ENCODE measurements around the gene MKNK2. TPM values are rescaled to one million over a fixed set of nuclear protein-coding genes. Genes with fewer than 3 reads are reported as not detected.

The MKNK2 gene
- total RNA-seq, 4 donors from 2014 or later, result 126 to 265 (median 152) TPM

GRCh38 chr19:2047449-2048103 is 3.5 kb downstream of the MKNK2 start:
- H3K27ac ChIP-seq, result peak overlapping the region; percentile 99
- H3K4me3 ChIP-seq, result peak overlapping the region in 3 of 4 donors; percentile 1 to 99 (median 96)
- peaks cover 0 to 84% (median 80%) of the 10 kb centered on the region in 4 donors for H3K4me1 ChIP-seq
- no peak for DNase-seq (ENCODE audit: low spot score in 2 of 2)
- TF ChIP-seq, protein P1, sequence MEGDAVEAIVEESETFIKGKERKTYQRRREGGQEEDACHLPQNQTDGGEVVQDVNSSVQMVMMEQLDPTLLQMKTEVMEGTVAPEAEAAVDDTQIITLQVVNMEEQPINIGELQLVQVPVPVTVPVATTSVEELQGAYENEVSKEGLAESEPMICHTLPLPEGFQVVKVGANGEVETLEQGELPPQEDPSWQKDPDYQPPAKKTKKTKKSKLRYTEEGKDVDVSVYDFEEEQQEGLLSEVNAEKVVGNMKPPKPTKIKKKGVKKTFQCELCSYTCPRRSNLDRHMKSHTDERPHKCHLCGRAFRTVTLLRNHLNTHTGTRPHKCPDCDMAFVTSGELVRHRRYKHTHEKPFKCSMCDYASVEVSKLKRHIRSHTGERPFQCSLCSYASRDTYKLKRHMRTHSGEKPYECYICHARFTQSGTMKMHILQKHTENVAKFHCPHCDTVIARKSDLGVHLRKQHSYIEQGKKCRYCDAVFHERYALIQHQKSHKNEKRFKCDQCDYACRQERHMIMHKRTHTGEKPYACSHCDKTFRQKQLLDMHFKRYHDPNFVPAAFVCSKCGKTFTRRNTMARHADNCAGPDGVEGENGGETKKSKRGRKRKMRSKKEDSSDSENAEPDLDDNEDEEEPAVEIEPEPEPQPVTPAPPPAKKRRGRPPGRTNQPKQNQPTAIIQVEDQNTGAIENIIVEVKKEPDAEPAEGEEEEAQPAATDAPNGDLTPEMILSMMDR (IDR thresholded peaks at IDR 0.05), result no peak
- no peak for TF ChIP-seq EP300 (IDR thresholded peaks at IDR 0.05)
- TF ChIP-seq POLR2A (IDR thresholded peaks at IDR 0.05), result no peak
- peaks cover 0 to 47% (median 14%) of the 10 kb centered on the region in 3 donors for H3K36me3 ChIP-seq
- no peaks in the 10 kb centered on the region for H3K27me3 ChIP-seq
- no peaks in the 10 kb centered on the region for H3K9me3 ChIP-seq
- WGBS, 2 donors, result 58 to 63% methylated on average over 19 to 22 of the region's 22 CpGs

- H3K27ac ChIP-seq, result peak overlapping the region; percentile 99
- peaks cover 0 to 51% (median 15%) of the 10 kb centered on the region in 3 donors for H3K36me3 ChIP-seq
- H3K4me3 ChIP-seq, result peak overlapping the region in 2 of 4 donors; percentile 96 to 99
- DNase-seq (ENCODE audit: low spot score in 2 of 2), result no peak
- WGBS, 2 donors, result 75 to 90% methylated on average over 2 to 4 of the region's 6 CpGs
- H3K4me1 ChIP-seq, result peaks cover 0 to 84% (median 81%) of the 10 kb centered on the region in 4 donors
- H3K9me3 ChIP-seq, result no peaks in the 10 kb centered on the region
- H3K27me3 ChIP-seq, result no peaks in the 10 kb centered on the region
- TF ChIP-seq EP300 (IDR thresholded peaks at IDR 0.05) (no peak), POLR2A (IDR thresholded peaks at IDR 0.05) (no peak)
- TF ChIP-seq, protein P1 (IDR thresholded peaks at IDR 0.05), result no peak
Observed at GRCh38 chr19:2047076-2047448, 4.0 kb downstream of the MKNK2 start.

- Histone ChIP-seq H3K27me3 (no peaks in the 10 kb centered on the region), H3K9me3 (no peaks in the 10 kb centered on the region), H3K4me3 (peak overlapping the region in 1 of 4 donors; percentile 13), H3K4me1 (peaks cover 0 to 84% (median 81%) of the 10 kb centered on the region in 4 donors), H3K36me3 (peaks cover 0 to 57% (median 19%) of the 10 kb centered on the region in 3 donors), H3K27ac (peak overlapping the region; percentile 99)
- TF ChIP-seq POLR2A (IDR thresholded peaks at IDR 0.05), result no peak
- peak in 1 of 2 donors; percentile 25 for TF ChIP-seq EP300 (IDR thresholded peaks at IDR 0.05)
- DNase-seq (ENCODE audit: low spot score in 2 of 2), result no peak
- 75 to 80% methylated on average over 46 to 50 of the region's 50 CpGs for WGBS, 2 donors
Observed at GRCh38 chr19:2046046-2046907, 4.8 kb downstream of the MKNK2 start.

GRCh38 chr19:2045501-2046045 is 5.5 kb downstream of the MKNK2 start:
- Histone ChIP-seq H3K9me3 (no peaks in the 10 kb centered on the region), H3K27me3 (no peaks in the 10 kb centered on the region), H3K4me1 (peaks cover 0 to 91% (median 87%) of the 10 kb centered on the region in 4 donors), H3K27ac (peak overlapping the region; percentile 99), H3K4me3 (peak overlapping the region in 1 of 4 donors; percentile 8), H3K36me3 (peaks cover 0 to 64% (median 26%) of the 10 kb centered on the region in 3 donors)
- TF ChIP-seq EP300 (IDR thresholded peaks at IDR 0.05) (no peak), POLR2A (IDR thresholded peaks at IDR 0.05) (no peak)
- TF ChIP-seq, protein P1 (IDR thresholded peaks at IDR 0.05), result no peak
- 55 to 58% methylated on average over 11 to 14 of the region's 14 CpGs for WGBS, 2 donors
- DNase-seq (ENCODE audit: low spot score in 2 of 2), result no peak

DNA sequence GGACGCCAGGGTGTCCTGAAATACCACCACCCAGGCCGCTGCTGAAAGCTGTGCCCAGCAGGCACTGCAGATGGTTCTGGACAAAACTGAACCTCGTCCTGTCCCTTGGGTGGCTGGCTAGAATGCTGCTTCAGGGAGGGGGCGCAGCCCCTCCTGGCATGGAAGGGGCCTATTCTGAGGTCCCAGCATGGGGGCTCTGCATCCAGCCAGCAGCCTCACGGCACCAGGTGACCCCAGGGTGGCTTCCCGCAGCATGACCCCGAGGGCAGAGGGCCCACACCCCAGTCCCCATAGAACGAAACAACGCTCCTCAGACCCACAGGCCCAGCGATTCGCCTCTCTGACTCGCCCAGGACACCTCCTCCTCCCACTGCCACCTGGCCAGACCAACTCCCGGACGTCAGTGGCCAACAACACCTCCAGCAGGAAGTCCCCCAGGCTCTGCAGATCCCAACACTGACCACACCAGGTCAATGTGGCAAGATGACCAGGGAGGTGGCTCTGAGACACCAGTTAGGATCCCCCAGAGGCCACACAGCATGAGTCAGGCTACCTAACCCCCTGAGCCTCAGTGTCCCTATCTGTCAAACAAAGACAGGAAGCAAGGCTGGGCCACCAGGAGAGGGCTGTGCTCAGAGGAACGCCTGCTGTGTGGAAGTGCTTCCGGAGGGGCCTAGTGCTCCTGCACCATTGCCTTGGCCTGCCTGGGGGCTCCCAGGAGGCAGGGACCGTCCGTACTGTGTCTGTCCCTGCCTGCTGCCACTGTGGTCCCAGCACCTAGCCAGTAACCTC is 6.1 kb downstream of the MKNK2 start:
- 79 to 84% methylated on average over 18 of the region's 18 CpGs for WGBS, 2 donors
- no peaks in the 10 kb centered on the region for H3K9me3 ChIP-seq
- H3K27ac ChIP-seq, result peak overlapping the region; percentile 99
- H3K4me3 ChIP-seq, result peak overlapping the region in 1 of 4 donors; percentile 8
- no peaks in the 10 kb centered on the region for H3K27me3 ChIP-seq
- TF ChIP-seq, protein P1 (IDR thresholded peaks at IDR 0.05), result no peak
- TF ChIP-seq EP300 (IDR thresholded peaks at IDR 0.05) (no peak), POLR2A (IDR thresholded peaks at IDR 0.05) (no peak)
- peaks cover 0 to 71% (median 33%) of the 10 kb centered on the region in 3 donors for H3K36me3 ChIP-seq
- no peak for DNase-seq (ENCODE audit: low spot score in 2 of 2)
- peaks cover 0 to 97% (median 91%) of the 10 kb centered on the region in 4 donors for H3K4me1 ChIP-seq
